T-cell (primary cell): ENCODE measurements around the gene NPFFR2. TPM values are rescaled to one million over a fixed set of nuclear protein-coding genes. Genes with fewer than 3 reads are reported as not detected.
"Not testable (repeated sequence)": the region's sequence is repeated elsewhere in the genome, so short reads cannot be mapped to it uniquely, and the experiment has no call there.

Source experiments
- ATAC-seq, 4 experiments: fragments of 200-7000 bp in 3 of 4; fragments of 150-1000 bp in 1 of 4; cut with Tn5 transposase; replicated peaks in 1 of 4; 1 replicate in 3 of 4; 2 replicates in 1 of 4; pipeline ENCODE4 v1.10.0; 2021; ENCODE audit warnings: moderate library complexity in 3 of 4, mild to moderate bottlenecking in 2 of 4, moderate number of reproducible peaks in 1 of 4
- CTCF ChIA-PET, 2 donors: fragments of 300-600 bp; sonication (Branson Sonifier 250); formaldehyde crosslinking; loops; one replicate each; lab custom pipeline; 2022; ENCODE audit warnings: antibody characterized with exemption in 2 of 2; lab: Charles Lee
- POLR2A ChIA-PET, 2 donors: fragments of 300-600 bp; sonication (Branson Sonifier 250); formaldehyde crosslinking; loops; one replicate each; lab custom pipeline; 2022; ENCODE audit warnings: antibody characterized with exemption in 2 of 2; lab: Charles Lee
- DNase-seq, 35 experiments: peaks; one replicate each; pipeline versions ENCODE4 v3.0.0 to v3.0.0-alpha.2; 2013 to 2023
- H3K27ac ChIP-seq: one replicate; pipeline ENCODE4 v1.5.1; 2013; ENCODE audit warnings: low read length
- H3K27me3 ChIP-seq, 2 experiments: replicated peaks in 1 of 2; 1 replicate in 1 of 2; 2 replicates in 1 of 2; pipeline versions ENCODE4 v1.6.1 to v1.7.0; 2013; ENCODE audit warnings: low read length in 1 of 2, mixed read lengths in 1 of 2; ENCODE audit not compliant: control insufficient read depth in 2 of 2, insufficient read depth in 2 of 2; ENCODE audit errors: extremely low read depth in 1 of 2
- H3K36me3 ChIP-seq, 2 donors: 1 replicate in 1 of 2; 2 replicates in 1 of 2; pipeline versions ENCODE4 v1.6.1 to v1.7.0; 2013; ENCODE audit warnings: low read length in 1 of 2; ENCODE audit not compliant: control insufficient read depth in 2 of 2, insufficient read depth in 1 of 2; ENCODE audit errors: extremely low read depth in 1 of 2
- H3K4me1 ChIP-seq, 2 experiments: 1 replicate in 1 of 2; 2 replicates in 1 of 2; pipeline versions ENCODE4 v1.6.1 to v1.7.0; 2013; ENCODE audit warnings: low read length in 2 of 2, mixed read lengths in 1 of 2; ENCODE audit not compliant: insufficient read depth in 2 of 2, control insufficient read depth in 1 of 2; ENCODE audit errors: extremely low read depth in 1 of 2
- H3K4me3 ChIP-seq, 2 donors: 1 replicate in 1 of 2; 2 replicates in 1 of 2; pipeline versions ENCODE4 v1.5.1 to v1.7.0; 2013; ENCODE audit warnings: mild to moderate bottlenecking in 2 of 2, low read length in 1 of 2, moderate library complexity in 1 of 2; ENCODE audit not compliant: control insufficient read depth in 1 of 2; ENCODE audit errors: extremely low read depth in 1 of 2
- H3K9me3 ChIP-seq: 2 replicates; pipeline ENCODE4 v1.7.0; 2013
- H3K27ac Mint-ChIP-seq, 2 donors: one replicate each; pipeline ENCODE4 v1.8.0; 2020 to 2021; ENCODE audit warnings: mild to moderate bottlenecking in 2 of 2, mixed read lengths in 2 of 2
- H3K27me3 Mint-ChIP-seq, 2 donors: one replicate each; pipeline ENCODE4 v1.8.0; 2021 to 2022; ENCODE audit warnings: mixed read lengths in 2 of 2
- H3K36me3 Mint-ChIP-seq: one replicate; pipeline ENCODE4 v1.8.0; 2021; ENCODE audit warnings: mixed read lengths
- H3K4me1 Mint-ChIP-seq, 3 donors: one replicate each; pipeline ENCODE4 v1.8.0; 2020 to 2022; ENCODE audit warnings: mixed read lengths in 3 of 3, mild to moderate bottlenecking in 1 of 3
- H3K4me3 Mint-ChIP-seq, 3 donors: one replicate each; pipeline ENCODE4 v1.8.0; 2020 to 2022; ENCODE audit warnings: mild to moderate bottlenecking in 3 of 3, mixed read lengths in 3 of 3, moderate library complexity in 3 of 3
- H3K9me3 Mint-ChIP-seq, 3 donors: one replicate each; pipeline ENCODE4 v1.8.0; 2020 to 2022; ENCODE audit warnings: mixed read lengths in 3 of 3
- WGBS: methylation state at CpG from one replicate; pipeline ENCODE4 v1.1.5; 2013; ENCODE audit warnings: missing lambda C conversion rate; ENCODE audit not compliant: insufficient coverage; 5-methylcytosine and 5-hydroxymethylcytosine counted together
- total RNA-seq, 35 experiments: library from RNA in 6 of 35; stranded (reverse) in 6 of 35; fragments of 120-200 nt in 1 of 35; gene quantifications; one replicate each; pipeline versions ENCODE4 v1.2.1 to v1.2.4 and lab custom pipeline; 2013 to 2026

NPFFR2 gene
- total RNA-seq, 5 donors from 2014 or later (not counting 1 experiment from before 2014, with no cell fraction given): not detected

DNA sequence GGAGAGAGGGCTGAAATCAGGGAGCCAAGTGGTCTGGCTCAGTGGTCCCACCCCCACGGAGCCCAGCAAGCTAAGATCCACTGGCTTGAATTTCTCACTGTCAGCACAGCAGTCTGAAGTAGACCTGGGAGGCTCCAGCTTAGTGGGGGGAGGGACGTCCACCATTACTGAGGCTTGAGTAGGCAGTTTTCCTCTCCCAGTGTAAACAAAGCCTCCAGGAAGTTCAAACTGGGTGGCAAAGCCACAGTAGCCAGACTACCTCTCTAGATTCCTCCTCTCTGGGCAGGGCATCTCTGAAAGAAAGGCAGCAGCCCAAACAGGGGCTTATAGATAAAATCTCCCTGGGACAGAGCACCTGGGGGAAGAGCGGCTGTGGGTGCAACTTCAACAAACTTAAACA is 88.1 kb downstream of the NPFFR2 start:
- Histone ChIP-seq H3K4me3 (no peak overlapping the region), H3K36me3 (no peaks in the 10 kb centered on the region), H3K27me3 (no peaks in the 10 kb centered on the region), H3K27ac (no peak overlapping the region), H3K4me1 (no peaks in the 10 kb centered on the region), H3K9me3 (no peaks in the 10 kb centered on the region)
- H3K9me3 Mint-ChIP-seq: peaks cover 0 to 5% (median 4%) of the 10 kb centered on the region in 3 donors
- 74% methylated on average over 3 of the region's 3 CpGs for WGBS
- no peaks in the 10 kb centered on the region for H3K36me3 Mint-ChIP-seq
- ChIA-PET CTCF (no interaction called here), POLR2A (no interaction called here)
- DNase-seq (no peak), ATAC-seq (no peak)
- no peak overlapping the region for H3K4me3 Mint-ChIP-seq
- H3K27ac Mint-ChIP-seq: no peak overlapping the region
- H3K4me1 Mint-ChIP-seq: no peaks in the 10 kb centered on the region
- peaks cover 4% of the 10 kb centered on the region in 2 donors for H3K27me3 Mint-ChIP-seq

DNA sequence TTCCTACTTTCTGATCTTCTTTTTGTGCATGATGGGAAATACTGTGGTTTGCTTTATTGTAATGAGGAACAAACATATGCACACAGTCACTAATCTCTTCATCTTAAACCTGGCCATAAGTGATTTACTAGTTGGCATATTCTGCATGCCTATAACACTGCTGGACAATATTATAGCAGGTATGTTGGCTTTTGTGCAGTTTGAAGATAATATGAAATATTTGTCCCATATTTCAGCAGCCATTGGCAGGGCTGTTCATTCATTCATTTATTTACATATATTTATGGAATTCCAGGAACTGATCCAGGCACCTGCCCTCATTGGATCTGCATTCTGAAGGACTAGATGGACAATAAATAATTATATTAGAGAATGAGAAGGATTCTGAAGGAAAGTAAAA is 96.9 kb downstream of the NPFFR2 start:
- H3K27me3 Mint-ChIP-seq: no peaks in the 10 kb centered on the region
- POLR2A ChIA-PET: no interaction called here
- Histone ChIP-seq H3K4me3 (no peak overlapping the region), H3K36me3 (no peaks in the 10 kb centered on the region), H3K9me3 (no peaks in the 10 kb centered on the region), H3K4me1 (no peaks in the 10 kb centered on the region), H3K27me3 (no peaks in the 10 kb centered on the region), H3K27ac (no peak overlapping the region)
- peaks cover 0 to 4% (median 0%) of the 10 kb centered on the region in 3 donors for H3K9me3 Mint-ChIP-seq
- H3K27ac Mint-ChIP-seq: no peak overlapping the region
- H3K4me1 Mint-ChIP-seq: no peaks in the 10 kb centered on the region
- DNase-seq (no peak), ATAC-seq (no peak)
- CTCF ChIA-PET: no interaction called here
- H3K4me3 Mint-ChIP-seq: no peak overlapping the region
- no peaks in the 10 kb centered on the region for H3K36me3 Mint-ChIP-seq

DNA sequence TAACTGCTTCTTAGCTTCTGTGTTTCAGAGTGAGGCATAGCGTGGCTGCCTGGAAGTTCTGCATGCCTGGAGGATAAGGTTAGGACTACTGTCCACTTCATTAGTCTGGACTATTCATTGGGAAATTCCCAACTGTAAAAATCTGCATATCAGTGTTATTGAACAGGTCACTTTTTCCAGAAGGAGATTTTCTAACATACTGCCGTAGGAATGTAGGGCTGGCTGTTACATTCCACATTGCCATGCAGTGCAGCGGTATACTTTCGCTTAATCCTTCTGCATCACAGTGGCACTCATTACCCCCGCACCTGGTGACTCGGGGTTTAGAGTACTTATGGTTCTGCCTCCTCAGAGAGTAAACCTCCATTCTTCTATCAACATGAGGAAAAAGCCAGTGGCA is 104.6 kb downstream of the NPFFR2 start:
- Mint-ChIP-seq H3K27me3 (no peaks in the 10 kb centered on the region), H3K4me1 (no peaks in the 10 kb centered on the region), H3K36me3 (no peaks in the 10 kb centered on the region), H3K9me3 (peaks cover 0 to 10% (median 4%) of the 10 kb centered on the region in 3 donors), H3K27ac (no peak overlapping the region), H3K4me3 (no peak overlapping the region)
- Histone ChIP-seq H3K27ac (no peak overlapping the region), H3K4me1 (no peaks in the 10 kb centered on the region), H3K27me3 (no peaks in the 10 kb centered on the region), H3K9me3 (no peaks in the 10 kb centered on the region), H3K4me3 (no peak overlapping the region), H3K36me3 (no peaks in the 10 kb centered on the region)
- POLR2A ChIA-PET: no interaction called here
- DNase-seq (no peak), ATAC-seq (no peak)
- CTCF ChIA-PET: no interaction called here
- no CpG with 5 or more reads among the region's 6 CpGs for WGBS

DNA sequence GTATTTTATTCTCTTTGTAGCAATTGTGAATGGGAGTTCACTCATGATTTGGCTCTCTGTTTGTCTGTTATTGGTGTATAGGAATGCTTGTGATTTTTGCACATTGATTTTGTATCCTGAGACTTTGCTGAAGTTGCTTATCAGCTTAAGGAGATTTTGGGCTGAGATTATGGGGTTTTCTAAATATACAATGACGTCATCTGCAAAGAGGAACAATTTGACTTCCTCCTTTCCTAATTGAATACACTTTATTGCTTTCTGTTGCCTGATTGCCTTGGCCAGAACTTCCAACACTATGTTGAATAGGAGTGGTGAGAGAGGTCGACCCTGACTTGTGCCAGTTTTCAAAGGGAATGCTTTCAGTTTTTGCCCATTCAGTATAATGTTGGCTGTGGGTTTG is 108.2 kb downstream of the NPFFR2 start:
- DNase-seq, H3K27ac Mint-ChIP-seq, CTCF ChIA-PET, H3K4me3 Mint-ChIP-seq, ATAC-seq, H3K36me3 ChIP-seq, POLR2A ChIA-PET, H3K27me3 Mint-ChIP-seq, H3K4me1 ChIP-seq, H3K27ac ChIP-seq, H3K9me3 ChIP-seq, H3K27me3 ChIP-seq, H3K36me3 Mint-ChIP-seq, H3K4me3 ChIP-seq, H3K4me1 Mint-ChIP-seq: not testable (repeated sequence)
- WGBS: no CpG with 5 or more reads among the region's 2 CpGs
- H3K9me3 Mint-ChIP-seq: peaks cover 3 to 10% (median 4%) of the 10 kb centered on the region in 3 donors

DNA sequence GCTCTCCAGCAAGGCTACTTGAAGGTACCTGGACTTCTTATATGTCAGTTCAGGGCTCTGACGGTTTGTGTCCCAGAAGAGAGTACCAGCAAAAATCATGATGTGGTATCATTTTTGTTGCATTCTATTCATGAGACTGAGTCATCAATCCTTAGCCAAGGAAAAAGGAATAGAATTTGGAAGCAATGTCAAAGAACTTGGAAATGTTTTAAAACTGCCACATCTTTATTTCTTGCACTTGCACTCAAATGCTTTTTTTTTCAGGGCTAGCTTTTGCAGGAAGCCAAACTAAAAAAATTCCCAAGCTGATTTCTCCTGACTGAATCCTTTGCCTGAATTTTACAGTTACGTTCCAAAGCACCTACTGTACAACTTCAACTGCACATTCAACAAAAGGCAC is 112.4 kb downstream of the NPFFR2 start:
- POLR2A ChIA-PET: no interaction called here
- WGBS: 65% methylated on average over 2 of the region's 2 CpGs
- no peaks in the 10 kb centered on the region for H3K36me3 Mint-ChIP-seq
- peaks cover 3 to 10% (median 4%) of the 10 kb centered on the region in 3 donors for H3K9me3 Mint-ChIP-seq
- Histone ChIP-seq H3K36me3 (no peaks in the 10 kb centered on the region), H3K27ac (no peak overlapping the region), H3K4me1 (no peaks in the 10 kb centered on the region), H3K27me3 (no peaks in the 10 kb centered on the region), H3K9me3 (no peaks in the 10 kb centered on the region), H3K4me3 (no peak overlapping the region)
- ATAC-seq: no peak
- H3K4me3 Mint-ChIP-seq: no peak overlapping the region
- H3K27me3 Mint-ChIP-seq: no peaks in the 10 kb centered on the region
- no peaks in the 10 kb centered on the region for H3K4me1 Mint-ChIP-seq
- DNase-seq: no peak
- CTCF ChIA-PET: no interaction called here
- H3K27ac Mint-ChIP-seq: no peak overlapping the region

DNA sequence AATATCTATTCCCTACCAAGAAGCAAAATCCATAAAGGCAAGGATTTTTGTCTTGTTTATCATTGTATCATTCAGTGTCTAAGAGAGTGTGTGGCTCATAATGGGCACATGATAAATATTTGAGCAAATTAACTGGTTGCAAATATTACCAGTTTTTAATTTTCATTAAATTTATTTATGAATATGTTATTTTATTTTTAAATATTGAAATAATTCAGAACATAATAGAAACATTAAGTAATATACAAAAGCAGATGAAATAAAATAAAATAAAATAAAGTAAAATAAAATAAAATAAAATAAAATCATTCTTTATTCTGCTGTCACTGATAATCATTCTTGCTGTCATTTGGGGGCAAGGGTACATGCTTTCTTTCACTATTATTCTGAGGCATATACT is 120.9 kb downstream of the NPFFR2 start:
- Histone ChIP-seq H3K4me1 (no peaks in the 10 kb centered on the region), H3K4me3 (no peak overlapping the region), H3K27ac (no peak overlapping the region), H3K27me3 (no peaks in the 10 kb centered on the region), H3K36me3 (no peaks in the 10 kb centered on the region), H3K9me3 (no peaks in the 10 kb centered on the region)
- H3K27me3 Mint-ChIP-seq: peaks cover 0 to 3% of the 10 kb centered on the region in 2 donors
- ATAC-seq (no peak), DNase-seq (no peak)
- H3K36me3 Mint-ChIP-seq: no peaks in the 10 kb centered on the region
- H3K9me3 Mint-ChIP-seq: peaks cover 0 to 6% (median 6%) of the 10 kb centered on the region in 3 donors
- no peak overlapping the region for H3K27ac Mint-ChIP-seq
- H3K4me1 Mint-ChIP-seq: no peaks in the 10 kb centered on the region
- no peak overlapping the region for H3K4me3 Mint-ChIP-seq
- POLR2A ChIA-PET: no interaction called here
- CTCF ChIA-PET: no interaction called here

DNA sequence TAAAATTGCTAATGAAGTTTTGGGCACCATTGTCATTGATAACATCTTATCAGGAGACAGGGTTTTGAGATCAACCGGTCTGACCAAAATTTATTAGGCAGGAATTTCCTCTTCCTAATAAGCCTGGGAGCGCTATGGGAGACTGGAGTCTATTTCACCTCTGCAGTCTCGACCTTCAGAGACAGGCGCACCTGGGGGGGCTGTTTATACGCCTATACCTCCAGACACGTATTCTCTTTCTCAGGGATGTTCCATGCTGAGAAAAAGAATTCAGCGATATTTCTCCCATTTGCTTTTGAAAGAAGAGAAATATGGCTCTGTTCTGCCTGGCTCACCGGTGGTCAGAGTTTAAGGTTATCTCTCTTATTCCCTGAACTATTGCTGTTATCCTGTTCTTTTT is 121.8 kb downstream of the NPFFR2 start:
- POLR2A ChIA-PET, H3K4me3 ChIP-seq, H3K27me3 ChIP-seq, H3K27ac ChIP-seq, ATAC-seq, DNase-seq, H3K36me3 Mint-ChIP-seq, H3K9me3 Mint-ChIP-seq, H3K27me3 Mint-ChIP-seq, H3K9me3 ChIP-seq, CTCF ChIA-PET, H3K4me3 Mint-ChIP-seq, H3K4me1 Mint-ChIP-seq, H3K4me1 ChIP-seq, H3K27ac Mint-ChIP-seq, H3K36me3 ChIP-seq: not testable (repeated sequence)
- WGBS: no CpG with 5 or more reads among the region's 8 CpGs
